GM12864 (cell line): ENCODE results near the gene LTF.

Experiments used
- DNase-seq: peaks from one replicate; pipeline ENCODE4 v3.0.0-alpha.2; 2011; ENCODE audit warnings: low read depth
- H3K4me3 ChIP-seq: 2 replicates; pipeline ENCODE4 v1.5.1; 2011; ENCODE audit warnings: mild to moderate bottlenecking, low read depth, low read length, control low read depth
- CTCF ChIP-seq: IDR thresholded peaks from 2 replicates; pipeline ENCODE4 v1.5.1; 2011; ENCODE audit warnings: low read depth, mild to moderate bottlenecking, moderate library complexity, low read length, control low read depth, inconsistent platforms; ENCODE audit errors: missing control alignments

Gene LTF

GRCh38 chr3:46464326-46465195 lies at the start of gene LTF:
LTF (minus strand) TSS chr3:46464905; CDS start chr3:46464867, 38 bp downstream.
- TF ChIP-seq CTCF: no peak
- H3K4me3 ChIP-seq: no peak within 1 kb of the TSS
- DNase-seq: no peak

- TF ChIP-seq CTCF: no peak
- DNase-seq: no peak
- no peak overlapping the region for H3K4me3 ChIP-seq
Observed at GRCh38 chr3:46512191-46512749, 47.6 kb upstream of the LTF start.

GRCh38 chr3:46509661-46510187 lies 45.0 kb upstream of the LTF start:
- H3K4me3 ChIP-seq: no peak overlapping the region
- no peak for DNase-seq
- no peak for TF ChIP-seq CTCF

- TF ChIP-seq CTCF: no peak
- no peak for DNase-seq
Observed at GRCh38 chr3:46508850-46509591, 44.3 kb upstream of the LTF start.

GRCh38 chr3:46506526-46506925 lies 41.8 kb upstream of the LTF start:
- DNase-seq: no peak
- no peak overlapping the region for H3K4me3 ChIP-seq
- TF ChIP-seq CTCF: no peak

More at GRCh38 chr3:46508850-46509591, 44.3 kb upstream of the LTF start:
- H3K4me3 ChIP-seq: no peak overlapping the region

- H3K4me3 ChIP-seq: no peak overlapping the region
- TF ChIP-seq CTCF: no peak
- DNase-seq: no peak
Observed at GRCh38 chr3:46505953-46506352, 41.2 kb upstream of the LTF start.
